SIG-M5 (cell line): ENCODE data around the gene DET1.

Source experiments
- DNase-seq: peaks from one replicate; lab custom pipeline; 2025; lab: John Stamatoyannopoulos, UW

DET1 gene

DNA sequence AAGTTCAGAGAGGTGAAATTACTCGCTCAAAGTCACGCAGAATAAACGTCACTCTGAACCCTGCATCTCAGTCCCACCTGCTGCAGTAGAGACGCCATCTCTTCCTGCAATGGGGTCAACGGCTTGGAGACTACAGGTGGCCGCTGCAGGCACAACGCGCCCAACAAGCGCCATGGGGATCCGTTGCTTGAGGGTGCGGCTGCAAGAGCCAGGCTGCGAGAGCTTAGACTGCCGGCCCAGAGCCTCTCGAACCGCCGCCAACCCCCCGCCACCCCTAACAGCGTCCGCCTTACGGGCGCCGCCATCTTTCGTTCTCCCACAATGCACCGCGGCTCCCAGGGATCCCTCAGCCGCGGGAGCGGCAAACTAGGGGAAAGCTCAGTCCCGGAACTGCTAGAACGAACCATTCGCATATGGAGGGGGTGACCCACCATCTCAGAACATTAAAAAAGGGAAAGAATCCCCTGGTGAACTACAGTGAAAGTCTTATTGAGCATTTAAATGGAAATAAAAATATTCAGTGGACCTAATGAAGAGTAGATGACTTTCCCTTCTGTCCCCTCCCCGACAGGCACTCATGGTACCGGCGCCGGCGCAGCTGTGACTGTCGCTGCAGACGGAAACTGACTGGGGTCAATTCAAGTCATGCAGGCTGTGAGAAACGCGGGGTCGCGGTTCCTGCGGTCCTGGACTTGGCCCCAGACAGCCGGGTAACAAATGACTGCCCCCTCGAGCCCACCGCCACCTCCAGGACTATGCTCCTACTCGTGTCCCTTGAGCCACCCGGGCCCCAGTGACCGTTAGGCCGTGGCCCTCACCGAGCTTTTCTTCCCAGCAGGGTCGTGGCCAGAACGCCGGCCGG lies 79.2 kb downstream of the DET1 start, which contains the start of the genes MRPL46 and MRPS11:
MRPL46 (minus strand) TSS at position 316 of the 862 bp plus-strand sequence; CDS start at position 305, 11 bp downstream.
MRPS11 (plus strand) TSS at position 636 of the 862 bp plus-strand sequence; CDS start at position 646, 10 bp downstream.
- peak; percentile 28 for DNase-seq

GRCh38 chr15:88465633-88466224 lies 80.8 kb downstream of the DET1 start:
- no peak for DNase-seq

DNA sequence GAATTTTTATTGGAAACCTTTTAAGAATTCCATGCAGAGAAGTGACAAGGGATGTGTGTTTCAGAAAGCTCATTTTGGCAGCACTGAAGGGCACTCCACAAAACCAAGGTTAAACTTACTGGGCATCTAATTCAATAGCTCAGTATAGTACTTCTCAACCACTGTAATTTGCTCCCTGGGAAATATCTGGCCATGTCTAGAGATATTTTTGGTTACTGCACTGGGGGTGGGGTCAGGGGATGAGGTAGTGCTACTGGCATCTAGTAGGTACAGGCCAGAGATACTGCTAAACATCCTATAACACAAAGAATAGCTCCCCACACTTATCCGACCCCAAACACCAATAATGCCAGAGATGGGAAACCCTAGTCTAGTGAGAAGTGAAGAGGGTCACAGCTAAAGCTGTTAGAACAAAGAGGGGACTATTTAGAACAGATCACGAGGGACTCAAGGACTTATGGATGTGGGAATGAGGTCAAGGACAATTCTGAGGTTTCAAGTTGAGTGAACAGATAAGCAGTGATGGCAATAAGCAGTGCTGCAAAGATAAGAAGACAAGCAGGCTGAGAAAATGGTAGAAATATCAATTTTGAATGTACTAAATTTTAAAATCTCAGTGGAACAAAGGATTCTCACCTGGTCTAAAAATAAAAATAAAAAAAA lies 82.5 kb downstream of the DET1 start:
- no peak for DNase-seq
